K562 (cell line): ENCODE measurements around the gene EPGN. TPM values are rescaled to one million over a fixed set of nuclear protein-coding genes. Genes with fewer than 3 reads are reported as not detected.

Experiments used
- ARID1B ChIP-seq: fragments of 450-650 bp; IDR thresholded peaks from 2 replicates; pipeline ENCODE4 v1.6.1; 2016; ENCODE audit warnings: antibody characterized with exemption, mild to moderate bottlenecking, inconsistent platforms
- ATF1 ChIP-seq, 2 experiments: fragments of 450-650 bp in 1 of 2; IDR thresholded peaks; 2 replicates each; pipeline ENCODE4 v1.6.1; 2016; ENCODE audit warnings: missing compliant biosample characterization in 1 of 2, missing genetic modification characterization in 1 of 2
- BCOR ChIP-seq: fragments of 450-650 bp; IDR thresholded peaks from 2 replicates; pipeline ENCODE4 v1.6.1; 2016
- EWSR1 ChIP-seq: fragments of 450-650 bp; IDR thresholded peaks from 2 replicates; pipeline ENCODE4 v1.6.1; 2018; ENCODE audit warnings: borderline replicate concordance, mild to moderate bottlenecking, low read depth, moderate library complexity; ENCODE audit not compliant: partially characterized antibody
- HDAC6 ChIP-seq: IDR thresholded peaks from 2 replicates; pipeline ENCODE4 v1.6.1; 2012; ENCODE audit warnings: low read depth, mild to moderate bottlenecking, control low read depth, inconsistent platforms, low read length, moderate library complexity
- HNRNPH1 ChIP-seq: fragments of 200-400 bp; formaldehyde crosslinking; optimal IDR thresholded peaks from 2 replicates; pipeline ENCODE3; 2017; ENCODE audit warnings: low read depth, mild to moderate bottlenecking, low read length, moderate library complexity
- KAT2B ChIP-seq: IDR thresholded peaks from one replicate; pipeline ENCODE4 v1.6.1; 2012; ENCODE audit warnings: low read depth, mild to moderate bottlenecking, control low read depth, inconsistent platforms, low read length, moderate library complexity
- MEF2D ChIP-seq: conservative IDR thresholded peaks from 2 replicates; pipeline ENCODE4 v1.6.1; 2016; ENCODE audit warnings: low read depth, missing genetic modification characterization, missing compliant biosample characterization
- MYNN ChIP-seq, 2 experiments: sonication (generic); formaldehyde crosslinking in 1 of 2; IDR thresholded peaks; 2 replicates each; pipeline versions ENCODE4 v1.5.0 to v1.6.1; 2016 to 2020; ENCODE audit warnings: antibody characterized with exemption in 1 of 2, missing genetic modification reagents in 1 of 2
- POLR2A ChIP-seq: fragments of 450-650 bp; conservative IDR thresholded peaks from 2 replicates; pipeline ENCODE4 v1.6.1; 2016
- SRSF3 ChIP-seq: fragments of 200-400 bp; formaldehyde crosslinking; IDR thresholded peaks from 2 replicates; pipeline ENCODE4 v1.6.1; 2016; ENCODE audit warnings: mild to moderate bottlenecking, low read length, moderate library complexity; ENCODE audit not compliant: insufficient read depth
- TRIM25 ChIP-seq: fragments of 450-650 bp; IDR thresholded peaks from 2 replicates; pipeline ENCODE4 v1.7.0; 2016; ENCODE audit warnings: borderline replicate concordance
- TSHZ1 ChIP-seq: fragments of 250-450 bp; sonication (Bioruptor Pico); IDR thresholded peaks from 2 replicates; pipeline ENCODE4 v1.4.0; 2020; ENCODE audit warnings: mild to moderate bottlenecking, moderate library complexity
- ZC3H8 ChIP-seq: fragments of 450-650 bp; IDR thresholded peaks from 2 replicates; pipeline ENCODE4 v1.6.1; 2017
- ZFP1 ChIP-seq: fragments of 450-650 bp; formaldehyde crosslinking; IDR thresholded peaks from 2 replicates; pipeline ENCODE4 v1.4.0; 2020; ENCODE audit warnings: mild to moderate bottlenecking, mixed read lengths
- ZNF124 ChIP-seq: sonication (generic); formaldehyde crosslinking; IDR thresholded peaks from 2 replicates; pipeline ENCODE4 v1.8.1; 2022; ENCODE audit warnings: missing genetic modification reagents
- ZNF561 ChIP-seq: fragments of 450-650 bp; formaldehyde crosslinking; conservative IDR thresholded peaks from 2 replicates; pipeline ENCODE4 v1.4.0; 2020; ENCODE audit warnings: mild to moderate bottlenecking, moderate library complexity
- ZNF639 ChIP-seq, 2 experiments: fragments of 200-800 bp in 1 of 2; sonication (Bioruptor generic) in 1 of 2; sonication (generic) in 1 of 2; formaldehyde crosslinking in 1 of 2; IDR thresholded peaks in 1 of 2; conservative IDR thresholded peaks in 1 of 2; 2 replicates each; pipeline versions ENCODE4 v1.5.0 to v1.6.1; 2016 to 2020; ENCODE audit warnings: missing compliant biosample characterization in 1 of 2, missing genetic modification characterization in 1 of 2, missing genetic modification reagents in 1 of 2
- polyA plus RNA-seq, 8 experiments: library from polyadenylated mRNA; depleted of rRNA in 4 of 8; stranded (reverse) in 5 of 8; unstranded in 3 of 8; fragments of >200 nt; fragmentation: Nextera tagmentation in 2 of 8; fragmentation: Illumina TruSeq in 1 of 8; extraction: Ambion mirVana in 2 of 8; extraction: Trizol in 1 of 8; gene quantifications; 2 replicates each; pipeline versions ENCODE4 v1.2.1 to v1.2.3, GENCODE V29; 2011 to 2014; ENCODE audit warnings: inconsistent platforms in 1 of 8, missing spikeins in 1 of 8
- total RNA-seq, 7 experiments: library from RNA; depleted of rRNA in 6 of 7; stranded (reverse); fragments of >200 nt in 6 of 7; fragmentation: Illumina TruSeq in 2 of 7; extraction: Trizol in 2 of 7; gene quantifications; 2 replicates each; pipeline versions ENCODE4 v1.2.1 to v1.2.3, GENCODE V29; 2011 to 2021; ENCODE audit warnings: low replicate concordance in 1 of 7

The EPGN gene
- total and polyA plus RNA-seq, 9 of the 15 experiments (the other 6 are each of a cell fraction or from before 2014, with no cell fraction given): 0.10 to 0.56 TPM; not detected in 7

DNA sequence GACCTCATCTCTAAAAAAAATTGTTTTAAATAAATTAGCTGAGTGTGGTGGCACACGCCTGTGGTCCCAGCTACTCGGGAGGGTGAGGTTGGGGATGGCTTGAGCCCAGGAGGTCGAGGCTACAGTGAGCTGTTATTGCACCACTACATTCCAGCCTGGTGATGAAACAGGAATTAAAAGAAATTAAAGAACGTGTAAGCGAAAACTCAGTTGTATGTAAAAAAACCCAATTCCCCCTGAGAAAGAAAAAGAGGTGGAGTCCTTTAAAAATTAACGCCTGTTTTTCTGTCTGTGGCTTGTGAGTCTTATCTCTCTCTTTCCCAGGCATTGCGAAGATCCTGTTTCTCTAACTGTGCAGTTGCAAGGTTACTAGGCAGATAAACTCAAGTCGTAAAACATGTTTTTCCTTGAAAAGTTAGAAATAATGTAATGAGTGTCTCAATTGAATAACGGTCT, 22.1 kb downstream of the EPGN start (continued):
- TF ChIP-seq ZNF124 (CRISPR knock-in tag) (no peak), SRSF3 (no peak), MYNN (IDR thresholded peaks at IDR 0.05) (no peak), MYNN (CRISPR knock-in tag; IDR thresholded peaks at IDR 0.05) (no peak), HDAC6 (no peak), TSHZ1 (no peak), ZFP1 (CRISPR knock-in tag) (no peak), EWSR1 (no peak), MEF2D (tag) (no peak), ATF1 (CRISPR knock-in tag; IDR thresholded peaks at IDR 0.05) (no peak), ATF1 (tag; IDR thresholded peaks at IDR 0.05) (no peak), POLR2A (no peak), ARID1B (peak; percentile 81), KAT2B (no peak), ZC3H8 (no peak), ZNF639 (CRISPR knock-in tag; conservative IDR thresholded peaks at IDR 0.05 in 1 of 2, IDR thresholded peaks at IDR 0.05 in 1 of 2) (no peak), HNRNPH1 (no peak), TRIM25 (no peak), BCOR (peak; percentile 50; the same call in 1 of the 2 replicates), ZNF561 (CRISPR knock-in tag) (no peak)
